NCI-H2029 treated with DMSO at 0.1 percent for 48 hours (cell line): Measurements from ENCODE around the gene RUSC1.

Experiments
- DNase-seq: peaks from one replicate; lab custom pipeline; 2025; lab: John Stamatoyannopoulos, UW

Gene RUSC1

DNA sequence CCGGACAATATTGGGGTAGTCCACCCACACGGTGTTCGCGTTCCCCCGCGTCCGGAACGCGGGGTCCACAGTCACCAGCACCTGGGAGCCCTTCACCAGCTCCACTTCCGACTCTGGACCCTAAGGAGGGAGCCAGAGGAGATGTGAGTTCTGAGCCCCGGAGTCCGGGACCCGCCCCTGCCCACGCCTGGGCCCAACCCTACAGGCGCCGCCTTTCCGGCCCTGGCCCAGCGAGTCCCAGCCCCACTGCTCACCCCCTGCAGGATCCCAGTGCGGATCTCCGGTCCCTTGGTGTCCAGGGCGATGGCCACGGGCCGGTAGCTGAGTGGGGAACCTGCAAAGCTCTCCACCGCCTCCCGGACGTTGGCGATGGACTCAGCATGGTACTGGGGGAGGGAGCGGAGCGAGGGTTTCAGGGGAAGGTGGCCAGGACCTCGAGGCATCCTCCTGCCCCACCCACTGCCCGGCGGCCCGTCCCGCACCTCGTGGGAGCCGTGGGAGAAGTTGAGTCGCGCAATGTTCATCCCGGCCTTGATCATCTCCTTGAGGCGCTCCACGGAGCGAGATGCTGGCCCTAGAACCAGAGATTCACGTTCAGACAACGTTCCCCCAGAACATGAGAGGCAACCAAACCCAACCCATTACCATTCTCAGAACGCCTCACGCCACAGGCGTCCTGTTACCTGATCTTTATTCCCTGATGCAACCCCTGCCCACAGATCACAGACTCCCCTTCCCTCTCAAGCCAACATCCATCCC, 25.3 kb upstream of the RUSC1 start:
- DNase-seq: no peak

- no peak for DNase-seq
These were observed 24.8 kb upstream of the RUSC1 start for GRCh38 chr1:155295942-155296267.

- no peak for DNase-seq
These were observed 24.0 kb upstream of the RUSC1 start for GRCh38 chr1:155296661-155297060.

GRCh38 chr1:155297384-155297783, 23.3 kb upstream of the RUSC1 start:
- no peak for DNase-seq

DNA sequence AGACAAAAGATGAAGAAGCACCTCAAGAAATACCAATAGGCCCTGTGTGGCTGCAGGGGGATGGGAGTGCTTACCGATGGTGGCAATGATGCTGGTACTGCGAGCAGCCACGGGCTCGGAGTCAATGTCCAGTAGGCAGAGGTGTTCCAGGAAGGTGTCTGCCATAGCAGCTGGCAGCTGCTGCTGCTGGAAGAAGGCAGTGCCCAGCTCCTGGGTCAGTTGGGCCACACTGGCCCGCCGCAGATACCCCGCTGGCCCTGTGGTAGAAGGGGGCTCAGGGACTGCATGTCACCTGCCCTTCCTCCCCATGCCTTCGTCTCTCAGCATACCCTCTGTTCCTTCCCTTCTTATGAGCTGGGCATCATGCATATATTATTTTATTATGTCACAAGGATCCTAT, 20.7 kb upstream of the RUSC1 start:
- no peak for DNase-seq

GRCh38 chr1:155300553-155301329, 20.0 kb upstream of the RUSC1 start:
- no peak for DNase-seq

- DNase-seq: no peak
These were observed 19.3 kb upstream of the RUSC1 start, which contains the start of gene PKLR for GRCh38 chr1:155301342-155301841. Gene PKLR (minus strand): TSS chr1:155301438. CDS start chr1:155301395, 43 bp downstream.

DNA sequence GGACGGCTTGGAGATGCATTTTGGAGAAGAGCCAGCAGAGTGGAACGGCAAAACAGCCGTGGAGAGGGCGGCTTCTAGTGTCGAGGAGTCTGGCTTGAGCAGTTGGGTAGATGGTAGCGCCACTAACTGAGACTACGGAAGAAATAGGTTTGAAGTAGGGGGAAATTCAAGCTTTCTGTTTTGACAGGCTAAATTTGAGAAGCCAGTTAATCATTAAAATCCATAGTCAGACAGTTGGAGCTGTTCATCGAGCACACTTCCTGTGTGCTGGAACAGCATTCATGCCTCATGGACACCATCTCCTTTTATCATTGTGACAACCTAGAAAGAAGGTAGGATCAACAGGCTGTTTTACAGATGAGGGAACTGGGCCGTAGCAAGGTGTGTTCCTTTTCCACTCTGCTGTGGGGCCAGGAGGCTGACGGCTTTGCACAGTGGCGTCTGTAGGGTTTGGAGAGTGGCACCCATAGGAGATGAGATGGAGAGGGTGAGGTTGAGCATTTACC, 16.1 kb upstream of the RUSC1 start:
- no peak for DNase-seq

- DNase-seq: no peak
These were observed 14.8 kb upstream of the RUSC1 start for GRCh38 chr1:155305881-155306391.

DNA sequence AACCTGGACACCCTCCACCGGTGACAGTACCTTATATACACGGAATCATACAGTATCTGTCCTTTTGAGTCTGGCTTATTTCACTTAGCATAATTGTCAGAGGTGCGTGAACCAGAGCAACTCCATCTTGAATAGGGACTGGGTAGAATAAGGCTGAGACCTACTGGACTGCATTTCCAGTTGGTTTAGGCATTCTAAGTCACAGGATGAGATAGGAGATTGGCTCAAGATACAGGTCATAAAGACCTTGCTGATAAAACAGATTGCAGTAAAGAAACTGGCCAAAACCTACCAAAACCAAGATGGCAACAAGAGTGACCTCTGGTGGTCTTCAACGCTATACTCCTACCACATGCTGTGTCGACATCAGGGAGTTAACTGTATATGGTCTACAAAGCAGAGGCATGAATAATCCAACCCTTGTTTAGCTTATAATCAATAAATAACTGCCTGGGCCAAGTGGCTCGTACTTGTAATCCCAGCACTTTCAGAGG, 13.4 kb upstream of the RUSC1 start:
- DNase-seq: no peak

DNA sequence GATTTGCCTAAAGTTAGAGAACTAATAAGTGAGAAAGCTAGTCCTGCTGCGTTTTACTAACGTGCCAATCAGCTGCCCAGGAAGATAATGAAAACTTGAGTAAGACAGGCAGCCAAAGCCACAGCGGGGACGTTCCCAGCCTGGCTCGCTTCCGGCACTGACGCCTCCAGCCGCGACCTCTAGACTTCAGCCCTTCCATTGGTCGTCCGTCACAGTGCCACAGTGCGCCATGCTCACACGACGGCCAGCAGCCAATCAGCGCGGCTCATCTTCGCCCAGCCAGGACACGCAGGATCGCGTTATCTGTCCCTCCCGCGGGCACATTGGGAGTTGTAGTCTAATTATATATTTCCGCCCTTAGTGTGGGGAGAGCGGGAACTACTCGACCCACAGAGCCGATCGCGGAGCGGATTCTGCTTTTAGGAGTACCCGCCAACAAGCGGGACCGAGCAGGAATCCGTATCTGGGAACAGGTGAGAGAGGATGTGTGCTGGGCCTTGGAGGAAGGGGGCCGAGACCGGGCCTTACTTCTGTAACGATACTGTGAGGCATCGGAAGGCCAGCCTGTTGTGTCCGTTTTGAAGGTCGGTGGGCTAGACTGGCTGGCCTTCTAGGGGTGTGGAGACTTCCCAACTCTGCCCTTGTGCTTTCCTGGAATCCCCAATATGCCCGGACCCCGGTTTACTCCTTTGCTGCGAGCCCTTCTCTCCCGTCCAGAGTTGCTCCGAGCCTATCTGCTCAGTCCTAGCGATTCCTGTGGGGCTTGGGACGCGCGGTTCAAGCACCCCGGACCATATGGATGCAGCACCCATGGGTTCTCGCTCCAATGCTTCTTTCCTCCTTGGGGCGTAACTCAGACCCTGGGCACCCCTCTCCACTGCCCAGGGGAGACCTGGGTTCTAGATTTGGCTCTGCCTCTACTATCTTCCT, 11.9 kb upstream of the RUSC1 start, which contains the start of gene FDPS:
Gene FDPS (plus strand): TSS at position 374 of the 930 bp plus-strand sequence. CDS start 924 bp downstream, outside the sequence.
- DNase-seq: peak; percentile 94

DNA sequence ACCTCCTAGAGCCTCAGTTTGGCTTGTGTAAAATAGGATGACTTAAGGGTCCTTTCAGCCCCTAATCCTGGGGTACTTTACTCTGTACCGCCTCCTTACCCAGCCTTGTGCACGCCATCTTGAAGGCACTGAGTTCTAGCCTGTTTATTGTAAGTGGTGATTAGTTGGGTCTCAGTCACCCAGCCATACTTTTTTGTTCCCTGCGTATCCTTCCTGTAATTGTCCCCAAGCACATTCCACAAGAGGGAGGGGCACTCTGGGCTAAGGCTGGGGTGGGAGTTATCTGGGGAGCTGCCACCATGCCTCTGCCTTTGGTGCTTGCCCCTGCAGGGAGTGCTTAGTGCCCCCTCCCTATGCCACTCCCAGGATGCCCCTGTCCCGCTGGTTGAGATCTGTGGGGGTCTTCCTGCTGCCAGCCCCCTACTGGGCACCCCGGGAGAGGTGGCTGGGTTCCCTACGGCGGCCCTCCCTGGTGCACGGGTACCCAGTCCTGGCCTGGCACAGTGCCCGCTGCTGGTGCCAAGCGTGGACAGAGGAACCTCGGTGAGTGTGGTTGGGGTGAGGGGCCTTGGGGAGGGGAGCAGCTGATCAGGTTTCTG, 11.2 kb upstream of the RUSC1 start:
- DNase-seq: no peak

DNA sequence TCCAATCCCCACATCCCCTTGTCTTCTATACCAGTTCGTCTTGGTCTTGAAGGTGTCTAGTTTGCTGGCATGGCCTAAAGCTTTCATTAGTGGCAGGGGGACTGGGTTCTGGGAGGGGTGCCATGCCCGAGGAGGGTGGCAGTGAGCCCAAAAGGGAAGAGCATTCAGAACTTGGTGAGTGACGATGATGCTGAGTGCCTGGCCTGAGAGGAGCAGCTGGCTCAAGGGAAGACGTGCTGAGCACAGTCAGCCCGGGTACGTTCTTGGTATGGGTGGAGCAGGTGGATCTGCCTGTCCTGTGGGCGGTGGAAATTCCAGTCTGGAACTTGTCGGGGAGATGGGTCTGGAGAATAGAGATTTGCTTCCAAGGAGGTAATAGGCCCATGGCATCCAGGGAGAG, 7.4 kb upstream of the RUSC1 start:
- no peak for DNase-seq

- no peak for DNase-seq
These were observed 3.8 kb upstream of the RUSC1 start for GRCh38 chr1:155316922-155317321.

DNA sequence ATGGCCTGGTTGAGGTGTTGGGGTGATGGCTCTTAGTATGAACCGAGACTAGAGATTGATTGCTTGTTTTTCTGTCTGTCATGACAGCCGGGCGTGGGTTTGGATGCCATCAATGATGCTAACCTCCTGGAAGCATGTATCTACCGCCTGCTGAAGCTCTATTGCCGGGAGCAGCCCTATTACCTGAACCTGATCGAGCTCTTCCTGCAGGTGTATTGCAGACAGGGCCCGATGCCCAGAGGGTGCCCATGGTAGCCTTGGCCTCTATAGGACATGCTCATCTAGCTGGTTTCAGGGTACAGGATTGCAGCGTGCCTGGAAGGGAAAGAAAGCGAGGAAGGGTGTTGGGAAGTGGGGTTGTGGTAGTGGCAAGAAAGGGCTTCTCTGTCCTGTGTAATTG, 2.6 kb upstream of the RUSC1 start:
- DNase-seq: no peak

DNA sequence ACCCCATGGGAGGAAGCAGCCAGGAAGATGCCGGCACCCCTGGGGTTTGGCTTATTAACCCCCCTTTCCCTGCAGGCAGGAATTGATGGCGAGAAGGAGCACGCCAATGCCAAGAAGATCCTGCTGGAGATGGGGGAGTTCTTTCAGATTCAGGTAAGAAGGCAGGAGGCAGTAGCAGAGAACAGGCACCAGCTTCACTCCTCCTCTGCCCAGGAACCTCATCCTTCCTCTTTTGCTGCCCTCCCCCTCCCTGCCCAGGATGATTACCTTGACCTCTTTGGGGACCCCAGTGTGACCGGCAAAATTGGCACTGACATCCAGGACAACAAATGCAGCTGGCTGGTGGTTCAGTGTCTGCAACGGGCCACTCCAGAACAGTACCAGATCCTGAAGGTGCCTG, 1.2 kb upstream of the RUSC1 start:
- DNase-seq: no peak

- DNase-seq: peak; percentile 38
These were observed 442 bp upstream of the RUSC1 start for GRCh38 chr1:155320252-155320651.

GRCh38 chr1:155321639-155322503, 1.2 kb downstream of the RUSC1 start:
- DNase-seq: no peak

DNA sequence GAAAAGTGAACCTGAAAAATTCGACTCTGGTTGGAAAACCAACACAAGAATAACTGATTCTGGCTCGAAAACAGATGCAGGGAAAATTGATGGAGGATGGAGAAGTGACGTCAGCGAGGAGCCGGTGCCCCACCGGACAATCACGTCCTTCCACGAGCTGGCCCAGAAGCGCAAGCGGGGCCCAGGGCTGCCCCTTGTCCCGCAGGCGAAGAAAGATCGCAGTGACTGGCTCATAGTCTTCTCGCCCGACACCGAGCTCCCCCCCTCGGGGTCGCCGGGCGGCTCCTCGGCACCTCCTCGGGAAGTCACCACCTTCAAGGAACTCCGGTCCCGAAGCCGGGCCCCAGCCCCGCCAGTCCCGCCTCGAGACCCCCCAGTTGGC, 1.9 kb downstream of the RUSC1 start:
- no peak for DNase-seq
